Pulmonary artery endothelial cell (primary cell): ENCODE data around the gene IFT43. TPM values are rescaled to one million over a fixed set of nuclear protein-coding genes. Genes with fewer than 3 reads are reported as not detected.

Source experiments
- total RNA-seq: library from RNA; depleted of rRNA; stranded (reverse); fragments of >200 nt; gene quantifications from 2 replicates; pipeline ENCODE4 v1.2.3, GENCODE V29; 2014

IFT43 gene
- total RNA-seq, 1 donor from 2014 or later: 25.9 TPM

Other genes with a start within 250 kb of the IFT43 start
- 2.6 and 3.1 TPM in 2 replicates for gene TGFB3, start 3.8 kb upstream of the IFT43 start, total RNA-seq
- 44.2 and 69.1 TPM in 2 replicates for gene GPATCH2L, start 166.2 kb downstream of the IFT43 start, total RNA-seq